Raji (cell line): ENCODE results near the gene EGFR.

Experiments
- POLR2A ChIP-seq: IDR thresholded peaks from 2 replicates; pipeline ENCODE4 v1.6.1; 2011; ENCODE audit warnings: low read depth, low read length, control low read depth; ENCODE audit not compliant: insufficient read depth

Gene EGFR

GRCh38 chr7:55248526-55248925, 229.7 kb downstream of the EGFR start:
- no peak for TF ChIP-seq POLR2A

- TF ChIP-seq POLR2A: no peak
These were observed 230.5 kb downstream of the EGFR start for GRCh38 chr7:55249332-55249731.

GRCh38 chr7:55250313-55250712, 231.5 kb downstream of the EGFR start:
- TF ChIP-seq POLR2A: no peak

- no peak for TF ChIP-seq POLR2A
These were observed 232.5 kb downstream of the EGFR start for GRCh38 chr7:55251313-55251712.

- no peak for TF ChIP-seq POLR2A
These were observed 233.1 kb downstream of the EGFR start for GRCh38 chr7:55251911-55252310.

- TF ChIP-seq POLR2A: no peak
These were observed 233.6 kb downstream of the EGFR start for GRCh38 chr7:55252386-55252785.

- no peak for TF ChIP-seq POLR2A
These were observed 234.4 kb downstream of the EGFR start for GRCh38 chr7:55253188-55253587.

GRCh38 chr7:55254242-55254595, 235.4 kb downstream of the EGFR start:
- TF ChIP-seq POLR2A: no peak

GRCh38 chr7:55254596-55255495, 236.0 kb downstream of the EGFR start:
- no peak for TF ChIP-seq POLR2A

GRCh38 chr7:55255496-55256445, 237.0 kb downstream of the EGFR start:
- TF ChIP-seq POLR2A: no peak

GRCh38 chr7:55258631-55259030, 239.8 kb downstream of the EGFR start:
- TF ChIP-seq POLR2A: no peak

- no peak for TF ChIP-seq POLR2A
These were observed 241.4 kb downstream of the EGFR start for GRCh38 chr7:55260171-55260570.

GRCh38 chr7:55260676-55261385, 242.0 kb downstream of the EGFR start:
- TF ChIP-seq POLR2A: no peak
